GM10266 (cell line): Measurements from ENCODE around the gene SLC38A8.

Experiments
- DNase-seq: peaks from one replicate; pipeline ENCODE4 v3.0.0; 2012; ENCODE audit errors: extremely low spot score
- TF ChIP-seq, protein P1 (sequence below): IDR thresholded peaks from 2 replicates; pipeline ENCODE4 v1.5.1; 2012; ENCODE audit warnings: mild to moderate bottlenecking, low read depth; ENCODE audit not compliant: control insufficient read depth, insufficient read depth; ENCODE audit errors: missing control alignments

Gene SLC38A8

DNA sequence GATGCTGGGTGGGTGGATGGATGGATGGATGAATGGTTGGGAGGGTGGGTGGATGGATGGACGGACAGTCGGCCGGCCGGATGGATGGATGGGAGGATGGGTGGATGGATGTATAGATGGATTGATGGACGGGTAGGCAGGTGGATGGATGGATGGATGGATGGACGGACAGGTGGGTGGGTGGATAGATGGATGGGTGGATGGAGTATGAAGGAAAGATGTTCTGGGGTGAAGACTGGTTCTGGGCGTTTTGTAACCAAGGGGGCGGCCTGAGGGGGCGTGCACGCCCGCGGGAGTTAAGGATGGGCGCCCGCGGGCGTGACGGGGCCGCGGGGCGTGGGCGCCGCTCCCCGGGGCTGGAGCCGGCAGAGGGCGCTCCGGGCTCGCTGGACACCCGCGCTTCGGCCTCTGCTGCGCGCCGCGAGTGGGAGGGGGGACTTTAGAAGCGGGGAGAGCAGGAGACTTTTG is 74.7 kb downstream of the SLC38A8 start, which contains the start of gene NECAB2:
TSS of gene NECAB2 (plus strand) at position 407 of the 468 bp plus-strand sequence. CDS start 405 bp downstream, outside the sequence.
- peak; percentile 90 for DNase-seq
- TF ChIP-seq, protein P1, sequence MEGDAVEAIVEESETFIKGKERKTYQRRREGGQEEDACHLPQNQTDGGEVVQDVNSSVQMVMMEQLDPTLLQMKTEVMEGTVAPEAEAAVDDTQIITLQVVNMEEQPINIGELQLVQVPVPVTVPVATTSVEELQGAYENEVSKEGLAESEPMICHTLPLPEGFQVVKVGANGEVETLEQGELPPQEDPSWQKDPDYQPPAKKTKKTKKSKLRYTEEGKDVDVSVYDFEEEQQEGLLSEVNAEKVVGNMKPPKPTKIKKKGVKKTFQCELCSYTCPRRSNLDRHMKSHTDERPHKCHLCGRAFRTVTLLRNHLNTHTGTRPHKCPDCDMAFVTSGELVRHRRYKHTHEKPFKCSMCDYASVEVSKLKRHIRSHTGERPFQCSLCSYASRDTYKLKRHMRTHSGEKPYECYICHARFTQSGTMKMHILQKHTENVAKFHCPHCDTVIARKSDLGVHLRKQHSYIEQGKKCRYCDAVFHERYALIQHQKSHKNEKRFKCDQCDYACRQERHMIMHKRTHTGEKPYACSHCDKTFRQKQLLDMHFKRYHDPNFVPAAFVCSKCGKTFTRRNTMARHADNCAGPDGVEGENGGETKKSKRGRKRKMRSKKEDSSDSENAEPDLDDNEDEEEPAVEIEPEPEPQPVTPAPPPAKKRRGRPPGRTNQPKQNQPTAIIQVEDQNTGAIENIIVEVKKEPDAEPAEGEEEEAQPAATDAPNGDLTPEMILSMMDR = peak; percentile 81

DNA sequence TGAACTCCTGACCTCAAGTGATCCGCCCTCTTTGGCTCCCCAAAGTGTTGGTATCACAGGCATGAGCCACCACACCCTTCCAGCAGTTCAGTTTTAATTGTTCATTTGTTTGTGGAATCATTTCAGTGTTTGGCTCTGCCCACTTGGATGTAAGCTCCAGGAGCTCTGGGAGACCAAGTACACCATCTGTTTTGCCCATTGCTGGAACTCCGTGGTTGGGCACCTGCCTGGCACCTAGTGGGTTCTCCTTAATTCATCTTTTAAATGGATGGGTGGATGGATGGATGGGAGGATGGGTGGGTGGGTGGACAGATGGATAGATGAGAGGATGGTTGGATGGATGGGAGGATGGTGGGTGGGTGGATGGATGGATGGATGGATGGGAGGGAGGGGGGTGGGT is 75.5 kb downstream of the SLC38A8 start:
- TF ChIP-seq, protein P1 = no peak
- no peak for DNase-seq

DNA sequence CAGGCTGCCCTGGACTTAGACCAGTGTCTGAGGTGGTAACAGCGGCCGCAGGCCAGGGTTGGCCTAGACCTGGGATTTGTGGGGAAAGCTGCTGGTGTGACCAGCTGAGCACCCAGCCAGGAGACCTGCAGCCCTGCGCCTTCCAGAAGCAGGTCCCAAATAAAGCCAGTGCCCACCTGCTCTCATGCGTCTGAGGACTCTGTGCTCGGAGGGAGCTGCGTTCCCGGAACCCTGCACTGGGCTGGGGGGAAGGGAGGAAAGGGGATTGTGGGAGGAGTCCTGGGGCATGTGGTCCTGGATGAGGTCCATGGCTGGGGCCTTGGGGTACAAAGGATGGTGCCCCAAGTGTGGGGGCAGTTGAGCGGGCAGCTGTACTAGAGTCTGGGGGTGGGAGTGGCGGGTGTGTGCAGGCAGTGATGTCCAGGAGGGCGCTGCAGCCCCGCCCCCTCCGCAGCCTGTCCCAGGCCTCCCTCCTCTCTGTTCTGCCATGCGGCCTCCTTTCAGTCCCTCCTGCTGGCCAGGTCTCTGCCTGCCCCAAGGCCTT is 76.4 kb downstream of the SLC38A8 start:
- DNase-seq = no peak
- TF ChIP-seq, protein P1 = no peak

DNA sequence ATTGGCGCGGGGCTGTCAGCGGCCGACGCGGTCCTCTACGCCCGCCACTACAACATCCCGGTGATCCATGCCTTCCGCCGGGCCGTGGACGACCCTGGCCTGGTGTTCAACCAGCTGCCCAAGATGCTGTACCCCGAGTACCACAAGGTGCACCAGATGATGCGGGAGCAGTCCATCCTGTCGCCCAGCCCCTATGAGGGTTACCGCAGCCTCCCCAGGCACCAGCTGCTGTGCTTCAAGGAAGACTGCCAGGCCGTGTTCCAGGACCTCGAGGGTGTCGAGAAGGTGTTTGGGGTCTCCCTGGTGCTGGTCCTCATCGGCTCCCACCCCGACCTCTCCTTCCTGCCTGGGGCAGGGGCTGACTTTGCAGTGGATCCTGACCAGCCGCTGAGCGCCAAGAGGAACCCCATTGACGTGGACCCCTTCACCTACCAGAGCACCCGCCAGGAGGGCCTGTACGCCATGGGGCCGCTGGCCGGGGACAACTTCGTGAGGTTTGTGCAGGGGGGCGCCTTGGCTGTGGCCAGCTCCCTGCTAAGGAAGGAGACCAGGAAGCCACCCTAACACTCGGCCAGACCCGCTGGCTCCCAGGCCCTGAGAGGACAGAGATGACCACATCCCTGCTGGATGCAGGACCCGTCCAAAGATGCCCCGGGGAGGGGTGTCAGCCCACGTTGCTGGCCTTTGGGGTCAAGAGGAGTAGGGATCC is 77.0 kb downstream of the SLC38A8 start:
- TF ChIP-seq, protein P1 = no peak
- no peak for DNase-seq

DNA sequence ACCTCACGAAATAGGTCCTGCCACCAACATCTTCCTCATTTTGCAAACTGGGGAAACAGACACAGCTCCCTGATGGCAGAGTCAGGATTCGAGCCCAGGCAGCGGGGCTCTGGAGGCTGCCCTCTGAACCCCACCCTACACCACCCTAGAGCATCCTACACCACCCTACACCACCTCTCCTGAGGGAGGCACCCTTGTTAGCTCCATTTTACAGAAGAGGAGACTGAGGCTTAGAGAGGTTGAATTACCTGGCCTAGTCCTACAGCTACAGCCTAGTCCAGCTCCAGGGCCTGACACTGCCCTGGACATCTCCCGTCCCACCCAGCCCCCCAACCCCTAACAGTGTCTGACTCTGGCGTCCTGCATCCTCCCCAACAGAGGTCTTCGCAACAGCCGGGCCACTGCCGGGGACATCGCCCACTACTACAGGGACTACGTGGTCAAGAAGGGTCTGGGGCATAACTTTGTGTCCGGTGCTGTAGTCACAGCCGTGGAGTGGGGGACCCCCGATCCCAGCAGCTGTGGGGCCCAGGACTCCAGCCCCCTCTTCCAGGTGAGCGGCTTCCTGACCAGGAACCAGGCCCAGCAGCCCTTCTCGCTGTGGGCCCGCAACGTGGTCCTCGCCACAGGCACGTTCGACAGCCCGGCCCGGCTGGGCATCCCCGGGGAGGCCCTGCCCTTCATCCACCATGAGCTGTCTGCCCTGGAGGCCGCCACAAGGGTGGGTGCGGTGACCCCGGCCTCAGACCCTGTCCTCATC is 77.7 kb downstream of the SLC38A8 start:
- TF ChIP-seq, protein P1 = no peak
- no peak for DNase-seq

DNA sequence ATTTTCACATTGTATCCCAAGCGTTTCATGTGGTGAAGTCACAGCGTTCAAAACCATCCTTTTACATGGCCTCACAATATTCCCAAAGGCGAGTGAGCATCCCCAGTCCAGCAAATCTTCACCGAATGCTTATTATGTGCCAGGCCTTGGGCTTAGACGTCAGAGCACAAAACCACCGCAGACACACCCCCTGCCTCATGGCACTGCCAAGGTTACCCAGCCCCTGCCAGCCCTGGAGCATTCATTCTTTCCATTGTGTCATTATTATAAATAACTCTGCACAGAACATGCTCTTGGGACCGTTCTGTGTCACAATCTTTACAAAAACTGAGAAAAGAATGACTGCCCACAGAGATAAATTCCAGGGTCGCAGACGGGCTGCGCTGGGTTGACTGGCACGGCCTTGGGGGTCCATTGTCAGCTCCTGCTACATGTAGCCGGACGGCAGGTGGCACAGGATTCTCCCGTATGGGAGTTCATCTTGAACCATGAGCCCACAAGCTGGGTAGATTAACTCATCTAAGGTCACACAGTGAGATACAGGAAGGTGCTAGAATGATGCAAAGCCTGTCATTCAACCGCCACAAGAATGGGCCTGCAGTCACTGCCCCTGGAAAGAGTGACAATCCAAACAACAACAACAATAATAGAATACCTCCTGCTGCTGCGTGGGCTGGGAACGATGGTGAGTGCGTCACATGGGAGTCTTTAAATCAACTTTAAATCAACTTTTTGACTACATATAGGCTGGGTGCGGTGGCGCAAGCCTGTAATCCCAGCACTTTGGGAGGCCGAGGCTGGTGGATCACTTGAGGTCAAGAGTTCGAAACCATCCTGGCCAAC is 79.1 kb downstream of the SLC38A8 start:
- DNase-seq = no peak
- TF ChIP-seq, protein P1 = no peak
